ENCODE data around the gene KRT40.
"Not testable (repeated sequence)": the region's sequence is repeated elsewhere in the genome, so short reads cannot be mapped to it uniquely, and the experiment has no call there.

Gene KRT40

DNA sequence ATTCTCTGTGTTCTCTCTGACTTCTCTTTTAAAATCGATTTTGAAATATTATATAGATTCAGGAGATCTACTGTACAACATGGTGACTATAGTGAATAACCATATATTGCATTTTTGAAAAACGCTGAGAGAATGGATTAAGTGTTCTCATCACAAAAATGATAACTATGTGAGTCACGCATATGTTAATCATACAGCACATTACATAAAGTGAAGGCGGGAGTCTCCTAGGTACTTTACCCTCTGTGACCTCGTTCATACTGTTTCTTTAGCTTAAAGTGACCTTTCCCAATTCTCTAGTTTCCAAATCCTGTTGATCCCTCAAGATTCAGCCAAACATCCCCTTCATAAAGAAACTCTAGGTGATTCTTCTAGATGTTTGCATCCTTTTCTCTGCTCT, 18.7 kb upstream of the KRT40 start:
- H2AFZ ChIP-seq (ENCODE audit: low read depth, low read length) = no peak overlapping the region
- H3K27me3 ChIP-seq (ENCODE audit: insufficient read depth, low read length, poor library complexity) = peaks cover 27% of the 10 kb centered on the region
- DNase-seq (no peak), ATAC-seq (ENCODE audit: insufficient read depth, low read depth) (no peak)
- no peak overlapping the region for H3K4me3 ChIP-seq (ENCODE audit: low read depth in 1 of 2, low read length in 2 of 2)
- no peak overlapping the region for H3K27ac ChIP-seq (ENCODE audit: low read length)
- H3K79me2 ChIP-seq (ENCODE audit: insufficient read depth, low read length) = no peaks in the 10 kb centered on the region
- no peaks in the 10 kb centered on the region for H4K20me1 ChIP-seq (ENCODE audit: insufficient read depth, low read length)
- no peaks in the 10 kb centered on the region for H3K9me3 ChIP-seq (ENCODE audit: insufficient read depth, low read length, severe bottlenecking)
- no peak overlapping the region for H3K9ac ChIP-seq (ENCODE audit: low read depth, low read length)
- no peaks in the 10 kb centered on the region for H3K36me3 ChIP-seq (ENCODE audit: insufficient read depth, low read length)
- TF ChIP-seq, protein P1, sequence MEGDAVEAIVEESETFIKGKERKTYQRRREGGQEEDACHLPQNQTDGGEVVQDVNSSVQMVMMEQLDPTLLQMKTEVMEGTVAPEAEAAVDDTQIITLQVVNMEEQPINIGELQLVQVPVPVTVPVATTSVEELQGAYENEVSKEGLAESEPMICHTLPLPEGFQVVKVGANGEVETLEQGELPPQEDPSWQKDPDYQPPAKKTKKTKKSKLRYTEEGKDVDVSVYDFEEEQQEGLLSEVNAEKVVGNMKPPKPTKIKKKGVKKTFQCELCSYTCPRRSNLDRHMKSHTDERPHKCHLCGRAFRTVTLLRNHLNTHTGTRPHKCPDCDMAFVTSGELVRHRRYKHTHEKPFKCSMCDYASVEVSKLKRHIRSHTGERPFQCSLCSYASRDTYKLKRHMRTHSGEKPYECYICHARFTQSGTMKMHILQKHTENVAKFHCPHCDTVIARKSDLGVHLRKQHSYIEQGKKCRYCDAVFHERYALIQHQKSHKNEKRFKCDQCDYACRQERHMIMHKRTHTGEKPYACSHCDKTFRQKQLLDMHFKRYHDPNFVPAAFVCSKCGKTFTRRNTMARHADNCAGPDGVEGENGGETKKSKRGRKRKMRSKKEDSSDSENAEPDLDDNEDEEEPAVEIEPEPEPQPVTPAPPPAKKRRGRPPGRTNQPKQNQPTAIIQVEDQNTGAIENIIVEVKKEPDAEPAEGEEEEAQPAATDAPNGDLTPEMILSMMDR (IDR thresholded peaks at IDR 0.05; ENCODE audit: borderline replicate concordance, extremely low read depth, low read length, poor library complexity, severe bottlenecking) = no peak
- TF ChIP-seq EZH2 (IDR thresholded peaks at IDR 0.05; ENCODE audit: borderline replicate concordance, low read depth, low read length, severe bottlenecking) = no peak
- no peak overlapping the region for H3K4me2 ChIP-seq (ENCODE audit: insufficient read depth, low read length)
- H3K4me1 ChIP-seq (ENCODE audit: insufficient read depth, low read length) = no peaks in the 10 kb centered on the region

DNA sequence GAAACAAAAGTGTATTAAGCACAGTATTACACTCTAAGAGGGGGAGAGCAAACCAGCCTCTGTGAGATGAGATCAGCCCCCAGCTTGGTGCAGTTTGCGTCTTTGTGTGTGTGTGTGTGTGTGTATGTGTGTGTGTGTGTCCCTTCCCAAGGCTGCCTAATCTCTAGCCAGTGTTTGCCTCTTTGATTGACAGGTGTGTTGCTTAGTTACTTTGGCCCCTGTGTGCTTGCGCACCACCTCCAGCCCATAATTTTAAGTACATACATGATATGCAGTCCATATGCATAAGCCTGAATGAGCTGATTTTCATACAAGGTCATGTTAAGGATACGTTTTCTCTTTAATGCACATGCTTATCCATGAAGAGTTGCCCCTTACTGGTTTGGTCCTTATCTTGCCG, 17.7 kb upstream of the KRT40 start:
- no peak overlapping the region for H3K27ac ChIP-seq (ENCODE audit: low read length)
- no peak for TF ChIP-seq EZH2 (IDR thresholded peaks at IDR 0.05; ENCODE audit: borderline replicate concordance, low read depth, low read length, severe bottlenecking)
- TF ChIP-seq, protein P1 (IDR thresholded peaks at IDR 0.05; ENCODE audit: borderline replicate concordance, extremely low read depth, low read length, poor library complexity, severe bottlenecking) = no peak
- H3K4me1 ChIP-seq (ENCODE audit: insufficient read depth, low read length) = no peaks in the 10 kb centered on the region

DNA sequence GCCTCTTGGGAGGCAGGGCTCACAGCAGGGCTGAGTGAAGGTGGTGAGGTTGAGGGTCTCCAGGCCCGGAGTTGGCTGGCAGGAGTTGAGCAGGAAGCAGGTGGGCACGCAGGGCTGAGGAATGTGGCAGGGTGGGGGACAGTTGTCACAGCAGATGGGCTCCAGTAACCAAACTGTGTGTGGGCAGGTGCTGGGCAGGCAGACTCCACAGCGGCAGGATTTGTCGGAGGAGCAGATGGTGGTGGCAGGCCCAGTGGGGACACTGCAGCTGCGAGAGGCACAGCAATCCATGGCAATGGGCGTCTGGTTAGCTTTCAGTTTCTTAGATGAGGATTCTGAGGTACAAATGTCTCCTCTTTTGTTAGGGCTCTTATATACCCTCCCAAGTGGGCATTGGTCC, 15.4 kb upstream of the KRT40 start, which contains the start of gene KRTAP3-2:
TSS of gene KRTAP3-2 (minus strand) at position 344 of the 400 bp plus-strand sequence. CDS start at position 291, 53 bp downstream.
- H3K79me2 ChIP-seq (ENCODE audit: insufficient read depth, low read length); ATAC-seq (ENCODE audit: insufficient read depth, low read depth); H3K9me3 ChIP-seq (ENCODE audit: insufficient read depth, low read length, severe bottlenecking); H3K36me3 ChIP-seq (ENCODE audit: insufficient read depth, low read length); H3K4me3 ChIP-seq (ENCODE audit: low read depth in 1 of 2, low read length in 2 of 2); H2AFZ ChIP-seq (ENCODE audit: low read depth, low read length); H4K20me1 ChIP-seq (ENCODE audit: insufficient read depth, low read length); DNase-seq; H3K27ac ChIP-seq (ENCODE audit: low read length); H3K4me2 ChIP-seq (ENCODE audit: insufficient read depth, low read length); H3K4me1 ChIP-seq (ENCODE audit: insufficient read depth, low read length); H3K9ac ChIP-seq (ENCODE audit: low read depth, low read length): not testable (repeated sequence)
- peaks cover 34% of the 10 kb centered on the region for H3K27me3 ChIP-seq (ENCODE audit: insufficient read depth, low read length, poor library complexity)

More for the DNA sequence above, 17.7 kb upstream of the KRT40 start:
- no peak overlapping the region for H2AFZ ChIP-seq (ENCODE audit: low read depth, low read length)
- no peak for ATAC-seq (ENCODE audit: insufficient read depth, low read depth)
- H3K79me2 ChIP-seq (ENCODE audit: insufficient read depth, low read length) = no peaks in the 10 kb centered on the region
- no peak for DNase-seq
- H3K4me3 ChIP-seq (ENCODE audit: low read depth in 1 of 2, low read length in 2 of 2) = no peak overlapping the region
- peaks cover 37% of the 10 kb centered on the region for H3K27me3 ChIP-seq (ENCODE audit: insufficient read depth, low read length, poor library complexity)
- no peak overlapping the region for H3K9ac ChIP-seq (ENCODE audit: low read depth, low read length)
- no peak overlapping the region for H3K4me2 ChIP-seq (ENCODE audit: insufficient read depth, low read length)
- no peaks in the 10 kb centered on the region for H3K36me3 ChIP-seq (ENCODE audit: insufficient read depth, low read length)
- no peaks in the 10 kb centered on the region for H3K9me3 ChIP-seq (ENCODE audit: insufficient read depth, low read length, severe bottlenecking)
- no peaks in the 10 kb centered on the region for H4K20me1 ChIP-seq (ENCODE audit: insufficient read depth, low read length)

DNA sequence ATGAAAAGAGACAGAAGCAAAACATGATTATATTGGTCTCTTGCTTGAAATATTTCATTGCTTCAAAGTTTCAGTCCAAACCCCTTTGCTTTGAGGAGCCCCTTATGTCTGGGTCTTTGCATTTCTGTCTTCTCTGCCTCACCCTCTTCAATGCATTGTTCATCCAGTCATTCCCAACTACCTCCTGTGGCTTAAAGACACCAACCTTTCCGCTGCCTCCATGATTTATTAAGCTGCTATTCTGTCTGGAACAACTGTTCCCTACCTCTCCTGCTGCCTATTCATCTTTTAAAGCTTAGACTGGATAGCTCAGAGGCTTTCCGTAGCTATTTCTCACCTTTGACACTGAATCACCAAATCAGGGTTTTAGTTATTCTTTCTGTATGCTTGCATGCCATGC, 13.2 kb upstream of the KRT40 start:
- H4K20me1 ChIP-seq (ENCODE audit: insufficient read depth, low read length) = no peaks in the 10 kb centered on the region
- no peaks in the 10 kb centered on the region for H3K79me2 ChIP-seq (ENCODE audit: insufficient read depth, low read length)
- H3K27ac ChIP-seq (ENCODE audit: low read length) = no peak overlapping the region
- H3K9ac ChIP-seq (ENCODE audit: low read depth, low read length) = no peak overlapping the region
- no peaks in the 10 kb centered on the region for H3K4me1 ChIP-seq (ENCODE audit: insufficient read depth, low read length)
- H3K9me3 ChIP-seq (ENCODE audit: insufficient read depth, low read length, severe bottlenecking) = no peaks in the 10 kb centered on the region
- no peak for DNase-seq
- ATAC-seq (ENCODE audit: insufficient read depth, low read depth) = no peak
- no peaks in the 10 kb centered on the region for H3K36me3 ChIP-seq (ENCODE audit: insufficient read depth, low read length)
- no peak for TF ChIP-seq EZH2 (IDR thresholded peaks at IDR 0.05; ENCODE audit: borderline replicate concordance, low read depth, low read length, severe bottlenecking)
- TF ChIP-seq, protein P1 (IDR thresholded peaks at IDR 0.05; ENCODE audit: borderline replicate concordance, extremely low read depth, low read length, poor library complexity, severe bottlenecking) = no peak
- no peak overlapping the region for H3K4me3 ChIP-seq (ENCODE audit: low read depth in 1 of 2, low read length in 2 of 2)
- no peak overlapping the region for H2AFZ ChIP-seq (ENCODE audit: low read depth, low read length)
- no peak overlapping the region for H3K4me2 ChIP-seq (ENCODE audit: insufficient read depth, low read length)
- peaks cover 41% of the 10 kb centered on the region for H3K27me3 ChIP-seq (ENCODE audit: insufficient read depth, low read length, poor library complexity)

Data from DND-41 (cell line).